GM21723 (cell line): Measurements from ENCODE around the gene SLC16A9.
"Not testable (repeated sequence)": the region's sequence is repeated elsewhere in the genome, so short reads cannot be mapped to it uniquely, and the experiment has no call there.

ENCODE experiments used
- ATAC-seq: cut with Tn5 transposase; IDR thresholded peaks from one replicate; pipeline ENCODE4 v1.9.1; 2021; ENCODE audit warnings: mild to moderate bottlenecking, moderate library complexity; ENCODE audit not compliant: unreplicated experiment

Gene SLC16A9

DNA sequence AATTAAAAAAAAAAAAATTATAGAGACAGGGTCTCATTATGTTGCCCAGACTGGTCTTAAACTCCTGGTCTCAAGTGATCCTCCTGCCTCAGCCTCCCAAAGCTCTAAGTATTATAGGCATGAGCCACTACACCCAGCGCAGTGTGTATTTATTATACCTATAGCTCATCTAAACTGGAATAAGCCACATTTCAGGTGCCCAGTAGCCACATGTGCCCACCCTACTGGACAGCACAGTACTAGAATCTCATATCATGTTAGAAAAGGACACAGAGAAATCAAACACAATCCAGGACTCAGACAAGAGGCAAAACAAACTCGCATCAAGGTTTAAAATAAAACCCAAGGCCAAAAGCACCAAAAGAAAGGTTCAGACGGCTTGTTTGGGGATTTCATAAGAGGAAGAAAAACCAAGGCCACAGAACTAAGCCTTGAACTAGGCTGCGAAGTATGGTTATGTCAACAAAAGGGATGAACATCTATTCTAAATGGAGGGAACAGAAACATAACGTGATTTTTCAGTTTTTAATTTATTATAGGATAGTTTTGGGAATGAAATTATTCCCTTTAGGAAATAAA lies 32.3 kb downstream of the SLC16A9 start:
- no peak for ATAC-seq

DNA sequence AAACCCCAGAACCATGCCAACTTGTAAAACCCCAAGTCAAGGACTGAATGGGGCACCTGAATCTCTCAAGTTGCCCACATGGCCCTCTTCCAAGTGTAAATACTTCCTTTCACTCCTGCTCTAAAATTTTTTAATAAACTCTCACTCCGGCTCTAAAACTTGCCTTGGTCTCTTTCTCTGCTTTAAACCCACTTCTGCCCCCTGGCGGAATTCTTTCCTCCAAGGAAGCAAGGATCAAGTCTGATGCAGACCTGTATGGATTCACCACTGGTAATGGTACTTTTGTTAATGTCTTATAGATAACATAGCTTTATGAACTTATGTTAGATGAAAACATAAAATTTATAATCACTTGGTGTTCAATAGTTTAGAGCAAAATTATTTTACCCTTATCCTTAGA lies 33.8 kb downstream of the SLC16A9 start:
- ATAC-seq = no peak

DNA sequence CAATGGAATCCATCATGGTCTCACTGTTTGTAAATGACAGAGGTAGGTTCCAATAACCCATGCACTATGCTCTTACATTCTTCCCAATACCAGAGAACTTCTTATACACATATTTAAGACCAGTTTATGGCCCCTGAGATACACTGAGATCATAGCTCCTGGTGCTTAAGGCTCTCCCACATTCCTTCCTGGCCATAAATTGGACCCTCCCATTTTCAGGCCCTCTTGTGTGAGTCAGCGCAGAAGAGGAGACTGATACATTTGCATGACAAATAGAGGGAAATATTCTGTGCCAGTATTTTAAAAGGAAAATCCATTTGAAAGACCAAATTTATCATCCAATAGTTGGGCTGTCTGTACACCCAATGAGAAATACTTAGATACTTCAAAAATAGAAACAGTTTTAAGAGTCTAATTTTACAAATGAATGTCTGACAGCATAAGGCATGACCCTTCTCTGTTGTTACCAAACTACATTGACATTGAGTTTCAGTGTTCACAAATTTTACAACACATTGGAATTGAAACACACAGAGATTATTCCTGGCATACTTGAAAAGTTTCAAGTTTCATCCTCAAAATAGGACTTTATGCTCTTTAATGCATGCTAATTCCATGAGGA lies 35.3 kb downstream of the SLC16A9 start:
- ATAC-seq = no peak

DNA sequence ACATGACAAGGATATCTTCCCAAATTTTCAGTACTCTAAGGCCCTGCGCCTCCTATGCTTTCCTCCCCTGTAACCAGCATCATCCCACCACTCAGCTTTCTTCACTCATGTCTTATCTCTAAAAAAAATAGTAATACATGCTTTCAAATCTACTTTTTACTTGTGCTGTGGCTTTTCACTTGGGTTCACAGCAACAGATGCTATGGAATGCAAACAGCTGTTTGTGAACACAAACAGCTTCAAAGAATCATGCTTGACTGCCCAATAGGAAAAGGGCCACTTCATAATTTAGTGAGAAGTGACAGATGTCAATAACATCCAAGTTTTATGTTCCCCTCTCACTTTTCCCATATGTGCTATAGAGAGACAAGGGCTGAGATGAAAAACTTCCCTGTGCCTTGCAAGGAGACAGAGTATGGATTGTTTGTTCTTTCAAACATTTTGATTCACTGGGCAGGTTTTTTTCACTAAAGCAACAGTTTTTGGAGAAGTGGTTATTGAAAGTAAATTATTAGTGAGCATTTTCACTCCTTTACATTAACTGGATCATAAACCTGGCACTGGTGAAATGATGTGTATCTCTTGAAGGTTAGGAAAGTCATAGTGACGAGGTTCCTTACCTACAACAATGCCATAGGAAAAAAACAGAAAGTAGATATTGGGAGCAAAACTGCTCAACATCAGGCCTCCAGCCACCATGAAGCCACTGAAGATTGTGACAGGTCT lies 37.3 kb downstream of the SLC16A9 start:
- no peak for ATAC-seq

DNA sequence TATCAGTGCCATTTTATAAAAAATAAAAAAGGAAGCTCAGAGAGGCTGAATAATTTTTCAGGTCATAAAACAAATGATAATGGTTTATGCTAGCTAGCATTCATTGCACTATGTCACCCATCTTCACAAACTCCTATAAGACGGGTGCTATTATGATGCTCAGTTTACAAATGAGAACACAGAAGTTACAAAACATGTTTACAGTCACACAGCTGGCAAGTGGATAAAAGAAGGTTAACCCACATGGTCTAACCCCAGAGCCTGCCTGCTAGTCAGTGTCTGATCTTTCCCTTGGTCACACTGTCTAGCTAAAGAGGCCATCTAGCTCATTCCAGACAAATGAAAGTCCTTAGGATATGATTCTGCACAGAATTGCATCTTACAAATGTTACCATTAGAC lies 39.4 kb downstream of the SLC16A9 start:
- ATAC-seq = no peak

DNA sequence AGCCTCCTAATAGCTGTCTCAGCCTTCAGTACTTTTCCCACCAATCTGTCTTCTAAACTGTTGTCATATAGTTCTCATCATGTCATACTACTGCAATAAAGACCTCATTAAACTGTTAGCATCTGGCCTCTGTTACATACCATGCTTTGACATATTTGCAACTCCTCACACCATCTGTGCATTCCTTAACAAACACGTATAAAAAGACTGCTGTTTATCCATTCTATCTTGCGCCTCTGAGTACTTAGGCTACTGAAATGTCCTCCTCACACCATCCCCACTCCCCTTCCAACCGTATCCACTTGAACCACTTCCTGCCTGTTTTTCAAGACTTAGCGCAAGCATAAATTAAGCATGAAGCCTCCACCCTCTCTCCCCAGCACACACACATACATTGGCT lies 41.6 kb downstream of the SLC16A9 start:
- no peak for ATAC-seq

DNA sequence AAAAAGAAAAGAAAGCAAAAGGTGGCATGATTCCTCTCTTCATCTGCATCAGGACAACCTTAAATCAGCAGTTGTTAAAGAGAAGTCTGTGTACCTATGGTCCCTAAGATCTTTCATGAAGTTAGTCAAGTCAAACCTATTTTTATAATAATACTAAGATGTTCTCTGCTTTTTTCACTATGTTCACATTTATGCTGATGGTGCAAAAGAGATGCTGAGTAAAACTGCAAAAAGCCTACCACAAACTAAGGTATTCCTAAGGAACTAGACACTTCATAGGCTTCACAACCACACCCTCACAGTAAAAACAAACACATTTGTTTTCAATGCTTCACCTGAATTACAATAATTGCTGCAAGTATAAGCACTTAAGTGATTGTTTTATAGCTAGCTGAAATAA lies 43.3 kb downstream of the SLC16A9 start:
- no peak for ATAC-seq

DNA sequence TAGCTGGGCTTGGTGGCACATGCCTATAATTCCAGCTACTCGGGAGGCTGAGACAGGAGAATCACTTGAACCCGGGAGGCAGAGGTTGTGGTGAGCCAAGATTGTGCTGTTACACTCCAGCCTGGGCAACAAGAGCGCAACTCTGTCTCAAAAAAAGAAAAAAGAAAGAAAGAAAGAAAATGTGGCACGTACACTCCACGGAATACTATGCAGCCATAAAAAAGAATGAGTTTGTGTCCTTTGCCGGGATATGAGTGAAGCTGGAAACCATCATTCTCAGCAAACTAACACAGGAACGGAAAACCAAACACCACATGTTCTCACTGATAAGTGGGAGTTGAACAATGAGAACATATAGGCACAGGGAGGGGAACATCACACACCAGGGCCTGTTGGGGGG lies 46.4 kb downstream of the SLC16A9 start:
- ATAC-seq = not testable (repeated sequence)

DNA sequence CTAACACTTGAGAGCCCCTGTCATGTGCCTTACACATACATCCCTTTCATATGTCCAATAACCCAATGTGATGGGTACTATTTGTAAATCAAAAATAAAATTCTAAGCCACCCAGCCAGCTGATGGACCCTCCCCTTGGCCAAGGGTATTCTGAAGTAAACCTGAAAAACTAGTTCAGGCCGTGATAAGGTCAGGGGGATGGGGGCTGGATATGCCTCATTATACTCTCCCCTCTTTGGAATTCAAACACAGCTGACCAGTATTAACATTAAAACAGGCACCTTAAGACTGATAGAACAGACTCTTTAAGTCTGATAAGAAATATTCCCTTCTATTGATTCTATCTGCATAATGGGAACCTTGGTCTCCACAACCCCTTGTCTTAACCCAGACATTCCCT lies 51.9 kb downstream of the SLC16A9 start:
- no peak for ATAC-seq

DNA sequence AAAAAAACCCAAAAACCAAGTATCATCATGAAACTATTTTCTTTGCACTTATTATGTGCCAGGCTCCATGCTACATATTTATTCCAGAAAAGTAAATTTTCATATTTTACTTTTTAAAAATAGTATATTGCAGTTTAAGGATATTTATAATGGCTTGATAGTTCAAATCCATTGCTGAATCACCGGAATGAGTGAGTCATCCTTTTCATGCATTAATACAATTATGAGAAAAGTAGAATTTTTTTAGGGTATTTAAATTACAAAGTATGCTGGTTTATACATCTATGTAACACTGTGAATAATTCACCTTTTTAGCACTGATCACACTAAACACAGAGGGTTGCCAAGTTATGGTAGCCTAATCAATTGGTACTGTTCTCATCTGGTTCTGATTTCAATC lies 54.3 kb downstream of the SLC16A9 start:
- no peak for ATAC-seq

DNA sequence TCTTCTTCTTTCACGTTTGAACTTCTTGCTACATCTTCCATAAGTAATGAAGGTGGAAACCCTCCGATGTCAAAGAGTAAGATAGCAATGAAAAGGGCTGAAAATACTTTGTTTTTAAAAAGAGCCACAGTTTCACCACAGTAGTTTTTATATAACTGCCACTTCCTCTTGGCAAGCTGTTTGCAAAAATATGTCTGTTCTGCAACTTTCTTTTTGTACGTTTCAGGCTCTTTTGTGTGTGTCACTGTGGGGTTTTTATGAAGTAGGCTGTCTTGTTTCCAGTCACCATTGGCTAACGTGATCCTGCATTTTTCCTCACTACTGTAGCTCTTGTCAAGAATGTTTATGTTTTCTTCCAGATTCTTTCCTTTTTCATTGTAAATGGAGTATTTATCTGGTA lies 55.6 kb downstream of the SLC16A9 start:
- peak; percentile 84 for ATAC-seq

DNA sequence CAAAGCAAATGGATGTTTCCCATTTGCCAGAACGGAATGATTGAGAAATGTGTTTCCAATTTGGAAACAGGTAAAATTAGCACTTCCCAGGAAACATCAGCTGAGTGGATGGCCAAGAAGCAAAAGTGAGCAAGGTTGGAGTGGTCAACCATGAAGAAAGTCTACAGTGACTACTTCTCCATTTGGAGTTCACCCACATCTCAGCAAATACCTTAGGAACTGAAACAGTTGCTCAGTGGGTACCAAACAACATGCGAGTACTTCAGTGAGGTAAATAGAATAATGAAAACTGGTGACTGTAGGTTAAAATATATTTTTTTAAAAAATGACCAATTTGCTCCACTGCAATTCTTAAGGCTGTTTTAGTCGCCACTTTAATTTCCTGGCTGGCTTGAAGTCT lies 57.7 kb downstream of the SLC16A9 start:
- ATAC-seq = no peak

DNA sequence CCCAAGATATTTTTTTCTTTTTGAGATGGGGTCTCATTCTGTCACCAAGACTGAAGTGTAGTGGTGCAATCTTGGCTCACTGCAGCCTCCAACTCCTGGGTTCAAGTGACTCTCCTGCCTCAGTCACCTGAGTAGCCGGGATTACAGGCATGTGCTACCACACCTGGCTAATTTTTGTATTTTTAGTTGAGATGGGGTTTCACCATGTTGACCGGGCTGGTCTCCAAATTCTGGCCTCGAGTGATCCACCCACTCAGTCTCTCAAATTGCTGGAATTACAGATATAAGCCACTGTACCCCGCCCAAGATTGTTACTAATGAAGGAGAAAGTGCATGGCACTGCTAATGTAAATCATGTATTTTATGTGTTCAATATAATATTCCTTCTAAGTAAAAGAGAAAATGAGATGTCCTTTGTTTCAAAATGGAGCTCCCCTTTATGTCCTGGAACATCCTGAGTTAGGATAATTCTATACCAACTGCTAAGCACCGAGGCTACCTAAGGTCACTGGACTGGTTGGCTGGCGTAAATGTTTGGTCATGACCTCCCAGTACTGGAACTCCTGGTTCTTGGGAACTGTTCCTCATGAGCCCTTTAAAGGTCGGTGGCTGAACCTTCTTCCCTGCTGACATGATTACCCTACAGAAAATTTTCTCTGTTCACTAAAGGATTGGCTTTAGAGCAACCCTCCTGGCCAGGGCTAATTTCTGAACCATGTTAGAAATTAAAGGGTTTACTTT lies 59.9 kb downstream of the SLC16A9 start:
- ATAC-seq = no peak

DNA sequence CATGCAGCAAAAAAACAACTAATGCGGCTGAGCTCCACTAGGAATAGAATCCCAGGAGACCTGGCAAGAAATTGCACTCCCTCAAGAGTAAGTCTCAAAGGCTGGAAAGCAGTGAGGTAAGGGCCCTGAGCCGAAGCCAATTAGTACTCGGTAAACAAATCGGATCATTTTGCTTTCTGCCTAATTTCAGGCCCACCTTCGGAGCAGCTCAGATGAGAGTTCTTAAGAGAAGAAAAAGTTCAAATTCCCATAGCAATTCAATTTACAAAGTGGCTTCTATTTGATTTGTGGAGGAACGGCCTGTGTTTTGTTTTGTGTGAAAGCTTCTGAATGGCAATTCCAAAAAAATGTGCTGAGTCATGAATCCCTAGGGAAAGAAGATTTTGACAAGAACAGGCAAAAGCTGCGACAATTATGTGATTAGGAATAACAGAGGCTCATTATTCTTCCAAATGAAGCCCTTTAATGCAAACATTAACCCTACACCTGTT lies 60.9 kb downstream of the SLC16A9 start:
- ATAC-seq = no peak

DNA sequence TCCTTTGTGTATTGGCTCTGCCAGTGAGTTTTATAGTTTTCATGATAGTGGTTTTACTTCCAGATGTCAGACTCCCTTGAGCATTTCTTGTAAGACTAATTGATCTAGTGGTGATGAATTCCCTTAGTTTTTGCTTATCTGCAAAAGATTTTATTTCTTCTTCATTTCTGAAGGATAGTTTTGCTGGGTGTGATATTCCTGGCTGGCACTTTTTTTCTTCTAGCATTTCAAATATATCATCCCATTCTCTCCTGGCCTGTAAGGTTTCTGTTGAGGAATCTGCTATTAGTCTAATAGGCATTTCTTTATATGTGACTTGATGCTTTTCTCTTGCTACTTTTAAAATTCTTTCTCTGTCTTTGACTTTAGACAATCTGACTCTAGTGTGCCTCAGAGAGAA lies 64.8 kb downstream of the SLC16A9 start:
- ATAC-seq = no peak

DNA sequence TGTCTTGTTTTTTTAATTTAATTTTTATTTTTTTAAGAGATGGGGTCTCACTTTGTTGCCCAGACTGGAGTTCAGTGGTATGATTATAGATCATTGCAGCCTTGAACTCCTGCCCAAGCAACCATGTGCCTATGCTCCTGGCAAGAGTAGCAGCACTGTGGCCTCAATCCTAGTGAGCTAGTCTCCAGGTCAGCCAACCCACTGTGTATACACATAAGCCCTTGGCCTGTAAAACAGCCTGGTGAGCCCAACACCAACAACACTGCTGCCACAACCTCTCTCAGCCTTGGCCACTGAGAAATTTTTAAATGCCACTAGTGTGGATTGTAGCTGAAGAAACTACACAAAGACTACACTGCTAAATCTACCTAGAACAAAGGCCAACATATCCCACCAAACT lies 68.0 kb downstream of the SLC16A9 start:
- not testable (repeated sequence) for ATAC-seq

DNA sequence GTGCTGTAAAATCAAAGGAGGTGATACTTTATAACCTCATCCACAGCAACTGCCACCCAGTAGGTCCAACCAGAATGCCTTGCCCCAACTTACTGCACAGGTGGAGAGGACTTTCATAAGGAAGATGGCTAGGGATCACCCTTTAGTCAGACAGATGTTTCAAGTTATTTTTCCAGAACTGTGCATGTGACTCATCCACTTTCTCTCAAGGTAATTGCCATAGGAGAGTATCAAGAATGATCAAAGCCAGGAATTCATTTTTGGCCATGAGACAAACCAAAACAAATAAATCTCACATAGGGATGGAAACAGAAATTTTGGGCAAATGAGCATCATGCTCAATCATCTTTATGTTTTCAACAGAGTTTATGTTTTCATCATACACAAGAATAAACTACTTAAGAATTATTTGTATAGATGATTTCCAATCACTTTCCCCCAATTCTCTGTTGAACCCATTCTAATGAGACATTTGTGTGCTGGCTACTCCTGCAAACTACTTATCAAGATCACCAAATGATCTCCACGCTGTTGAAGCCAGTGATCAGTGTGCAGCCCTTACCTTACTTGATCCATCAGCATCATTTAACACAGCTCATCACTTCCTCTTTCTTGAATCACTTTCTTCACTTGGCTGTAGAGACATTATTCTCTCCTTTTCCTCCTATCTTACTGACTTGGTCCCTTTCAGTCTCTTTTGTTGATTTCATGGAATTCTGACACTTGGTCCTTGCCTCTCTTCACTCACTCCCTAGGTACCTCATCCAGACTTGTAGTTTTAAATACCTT lies 74.0 kb downstream of the SLC16A9 start:
- ATAC-seq = no peak

DNA sequence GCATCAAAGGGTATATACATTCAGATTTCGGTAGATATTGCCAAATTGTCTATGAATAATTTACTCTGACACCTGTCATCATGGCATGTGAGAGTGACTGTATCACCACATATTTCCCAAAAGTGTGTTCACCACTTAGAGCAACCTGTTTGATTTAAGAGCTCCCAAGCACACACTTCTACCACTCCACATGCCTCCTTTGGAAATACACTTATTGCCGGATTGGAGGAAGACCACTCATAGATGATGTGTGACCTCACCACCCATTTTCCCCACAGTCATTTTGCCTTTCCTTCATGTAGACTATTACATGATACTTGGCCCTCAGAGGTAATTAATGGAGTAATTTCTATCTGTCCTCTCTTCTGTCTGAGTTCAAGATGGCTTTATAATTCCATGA lies 75.5 kb downstream of the SLC16A9 start:
- no peak for ATAC-seq

DNA sequence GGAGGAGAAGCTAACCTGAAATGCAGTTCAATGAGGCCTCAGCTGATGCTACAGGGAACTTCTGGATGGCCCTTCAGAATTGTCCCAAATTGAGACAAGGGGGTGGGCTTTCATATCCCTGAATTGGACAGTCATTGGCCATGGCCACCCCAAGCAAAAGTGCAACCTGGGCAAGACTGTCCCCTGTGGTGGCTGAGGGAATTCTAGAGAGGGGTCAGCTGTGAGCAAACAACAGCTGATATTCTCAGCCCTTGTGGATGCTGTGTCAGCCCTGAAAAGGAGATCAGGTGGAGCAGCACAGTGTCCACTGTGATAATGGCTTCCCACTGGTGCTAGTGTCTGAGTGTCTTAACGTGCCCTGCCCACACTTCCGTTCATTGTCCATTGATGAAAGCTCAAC lies 76.6 kb downstream of the SLC16A9 start:
- no peak for ATAC-seq

DNA sequence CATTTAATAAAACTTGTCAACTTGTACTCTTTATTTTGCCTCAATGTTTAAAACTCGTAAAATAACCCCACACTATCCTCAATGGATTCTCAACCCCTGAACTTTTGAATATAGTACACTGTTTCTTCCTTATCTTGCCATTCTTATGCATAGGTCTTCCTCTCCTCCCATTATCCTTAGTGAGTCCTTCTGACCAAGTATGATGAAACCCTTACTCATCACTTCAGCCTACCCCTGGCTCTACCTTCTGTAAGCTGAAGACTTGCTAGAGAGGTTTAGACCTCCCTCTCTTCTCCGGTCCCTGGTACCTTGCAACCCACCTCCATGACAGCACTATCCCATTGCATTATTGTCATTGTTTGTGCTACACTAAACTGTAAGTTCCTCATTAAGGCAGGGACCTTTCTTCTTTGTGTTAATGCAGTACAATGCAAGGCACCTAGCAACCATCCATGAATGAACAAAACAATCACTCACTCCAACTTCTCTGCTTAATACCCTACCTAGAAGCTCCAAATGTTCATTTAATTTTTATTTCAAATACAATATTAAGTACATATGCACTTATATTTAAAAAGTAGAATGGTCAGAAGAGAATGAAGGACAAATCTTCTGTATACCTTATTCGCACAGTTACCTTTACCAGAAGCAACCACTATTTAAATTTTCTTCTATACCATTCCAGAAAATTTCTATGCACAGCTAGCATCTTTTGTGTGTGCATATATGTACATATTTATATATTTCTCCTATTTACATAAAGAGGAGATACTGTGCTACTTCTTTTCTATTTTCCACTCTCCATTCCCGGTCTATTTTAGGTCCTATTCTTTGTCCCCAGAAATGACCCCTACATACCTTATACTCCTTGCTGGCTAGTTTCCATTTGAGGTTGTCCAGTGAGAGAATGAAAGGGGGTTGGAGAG lies 77.5 kb downstream of the SLC16A9 start:
- no peak for ATAC-seq
